ENCODE results near the gene ASF1A. TPM values are rescaled to one million over a fixed set of nuclear protein-coding genes. Genes with fewer than 3 reads are reported as not detected.

Gene ASF1A
- total and polyA plus RNA-seq, 2 of the 13 experiments (the other 11 are each of a cell fraction or from before 2014, with no cell fraction given), result 14.5 to 49.9 TPM

DNA sequence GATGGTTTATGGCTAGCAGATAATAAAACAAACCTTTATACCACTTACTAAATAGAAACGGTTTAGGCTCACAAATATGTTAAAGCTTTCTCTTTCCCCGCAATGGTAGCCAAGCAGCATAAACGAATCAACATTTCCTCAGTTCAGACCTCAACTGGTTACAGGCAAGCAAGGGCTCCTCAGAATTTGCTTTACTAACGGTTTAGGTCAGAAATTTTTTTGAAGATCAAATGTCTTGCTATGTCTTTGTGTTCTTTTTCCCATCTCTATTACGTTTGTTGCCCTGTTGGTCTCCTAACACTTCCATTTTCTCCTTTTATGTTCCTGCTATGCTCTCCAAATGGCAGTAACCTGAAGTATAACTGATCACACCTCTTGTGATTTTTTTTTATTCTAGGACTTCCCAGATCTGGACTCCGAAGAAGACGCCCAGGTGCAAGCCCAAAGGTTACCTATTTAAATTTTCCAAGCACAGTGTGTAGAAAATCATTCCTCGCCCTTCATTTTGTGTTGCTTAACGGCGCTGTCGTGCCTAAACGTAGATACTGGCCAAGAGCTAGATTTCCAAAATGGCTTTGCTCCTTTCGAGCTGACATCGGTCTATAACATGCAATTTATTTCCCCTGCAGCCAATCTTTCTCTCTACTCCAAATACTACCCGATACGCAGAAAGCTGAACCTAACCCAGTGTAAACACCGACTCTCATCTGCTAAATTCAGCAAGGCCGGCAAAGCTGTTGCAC is 717 bp upstream of the ASF1A start (continued):
- TF ChIP-seq ZMYM2 (CRISPR knock-in tag; IDR thresholded peaks at IDR 0.05) (0 out of 2 replicates have a peak, but pooled peaks have one; percentile 43), ZNF660 (CRISPR knock-in tag; IDR thresholded peaks at IDR 0.05; ENCODE audit: borderline replicate concordance, low read depth) (no peak), ARID2 (CRISPR knock-in tag; IDR thresholded peaks at IDR 0.05; ENCODE audit: borderline replicate concordance) (0 out of 2 replicates have a peak, but pooled peaks have one; percentile 29), ZNF101 (CRISPR knock-in tag; IDR thresholded peaks at IDR 0.05; ENCODE audit: borderline replicate concordance, low read depth) (0 out of 2 replicates have a peak, but pooled peaks have one; percentile 16), ETV6 (CRISPR knock-in tag; conservative IDR thresholded peaks at IDR 0.05) (0 out of 2 replicates have a peak, but pooled peaks have one; percentile 8), KDM5A (IDR thresholded peaks at IDR 0.05; ENCODE audit: borderline replicate concordance, low read length) (0 out of 2 replicates have a peak, but pooled peaks have one; percentile 13), ZMAT3 (CRISPR knock-in tag; conservative IDR thresholded peaks at IDR 0.05) (peak; percentile 36; the same call in 1 of the 2 replicates), HOXA9 (CRISPR knock-in tag; IDR thresholded peaks at IDR 0.05; ENCODE audit: borderline replicate concordance) (0 out of 2 replicates have a peak, but pooled peaks have one; percentile 1), GMEB1 (CRISPR knock-in tag; IDR thresholded peaks at IDR 0.05; ENCODE audit: borderline replicate concordance) (peak; percentile 63), YY1 (IDR thresholded peaks at IDR 0.05; ENCODE audit: insufficient read depth, insufficient replicate concordance, low read depth, low read length) (peak; percentile 9)
- TF ChIP-seq, protein P1, sequence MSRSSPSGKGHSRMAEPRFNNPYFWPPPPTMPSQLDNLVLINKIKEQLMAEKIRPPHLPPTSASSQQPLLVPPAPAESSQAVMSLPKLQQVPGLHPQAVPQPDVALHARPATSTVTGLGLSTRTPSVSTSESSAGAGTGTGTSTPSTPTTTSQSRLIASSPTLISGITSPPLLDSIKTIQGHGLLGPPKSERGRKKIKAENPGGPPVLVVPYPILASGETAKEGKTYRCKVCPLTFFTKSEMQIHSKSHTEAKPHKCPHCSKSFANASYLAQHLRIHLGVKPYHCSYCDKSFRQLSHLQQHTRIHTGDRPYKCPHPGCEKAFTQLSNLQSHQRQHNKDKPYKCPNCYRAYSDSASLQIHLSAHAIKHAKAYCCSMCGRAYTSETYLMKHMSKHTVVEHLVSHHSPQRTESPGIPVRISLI (CRISPR knock-in tag; IDR thresholded peaks at IDR 0.05; ENCODE audit: borderline replicate concordance), result peak; percentile 72
- TF ChIP-seq, protein P2, sequence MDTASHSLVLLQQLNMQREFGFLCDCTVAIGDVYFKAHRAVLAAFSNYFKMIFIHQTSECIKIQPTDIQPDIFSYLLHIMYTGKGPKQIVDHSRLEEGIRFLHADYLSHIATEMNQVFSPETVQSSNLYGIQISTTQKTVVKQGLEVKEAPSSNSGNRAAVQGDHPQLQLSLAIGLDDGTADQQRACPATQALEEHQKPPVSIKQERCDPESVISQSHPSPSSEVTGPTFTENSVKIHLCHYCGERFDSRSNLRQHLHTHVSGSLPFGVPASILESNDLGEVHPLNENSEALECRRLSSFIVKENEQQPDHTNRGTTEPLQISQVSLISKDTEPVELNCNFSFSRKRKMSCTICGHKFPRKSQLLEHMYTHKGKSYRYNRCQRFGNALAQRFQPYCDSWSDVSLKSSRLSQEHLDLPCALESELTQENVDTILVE (CRISPR knock-in tag; IDR thresholded peaks at IDR 0.05), result peak; percentile 5; the same call in 1 of the 2 replicates
